Dedifferentiated amniotic fluid mesenchymal stem cell (primary cell): Measurements from ENCODE around the gene DOCK3.
"Not testable (repeated sequence)": the region's sequence is repeated elsewhere in the genome, so short reads cannot be mapped to it uniquely, and the experiment has no call there.

Experiments
- DNase-seq: peaks from one replicate; pipeline ENCODE4 v3.0.0-alpha.2; 2016; ENCODE audit errors: extremely low spot score

DOCK3 gene

GRCh38 chr3:50982540-50983325 is 308.0 kb downstream of the DOCK3 start:
- DNase-seq = no peak

GRCh38 chr3:50983887-50984286 is 309.2 kb downstream of the DOCK3 start:
- no peak for DNase-seq

- no peak for DNase-seq
Observed at GRCh38 chr3:50985893-50986292, 311.2 kb downstream of the DOCK3 start.

GRCh38 chr3:50986726-50987125 is 312.0 kb downstream of the DOCK3 start:
- DNase-seq = no peak

- DNase-seq = no peak
Observed at GRCh38 chr3:50994537-50994936, 319.8 kb downstream of the DOCK3 start.

- DNase-seq = no peak
Observed at GRCh38 chr3:50995085-50995824, 320.5 kb downstream of the DOCK3 start.

GRCh38 chr3:51002495-51002894 is 327.8 kb downstream of the DOCK3 start:
- no peak for DNase-seq

GRCh38 chr3:51004235-51004634 is 329.5 kb downstream of the DOCK3 start:
- no peak for DNase-seq

- DNase-seq = no peak
Observed at GRCh38 chr3:51024121-51024520, 349.4 kb downstream of the DOCK3 start.

GRCh38 chr3:51024765-51025632 is 350.3 kb downstream of the DOCK3 start:
- DNase-seq = no peak

GRCh38 chr3:51031666-51032065 is 356.9 kb downstream of the DOCK3 start:
- DNase-seq = no peak

- no peak for DNase-seq
Observed at GRCh38 chr3:51035630-51036029, 360.9 kb downstream of the DOCK3 start.

GRCh38 chr3:51044982-51045381 is 370.3 kb downstream of the DOCK3 start:
- DNase-seq = no peak

GRCh38 chr3:51052562-51052961 is 377.8 kb downstream of the DOCK3 start:
- no peak for DNase-seq

- DNase-seq = no peak
Observed at GRCh38 chr3:51057121-51057520, 382.4 kb downstream of the DOCK3 start.

GRCh38 chr3:51063053-51063452 is 388.3 kb downstream of the DOCK3 start:
- no peak for DNase-seq

- DNase-seq = no peak
Observed at GRCh38 chr3:51075221-51075775, 400.6 kb downstream of the DOCK3 start.

GRCh38 chr3:51082363-51082762 is 407.6 kb downstream of the DOCK3 start:
- no peak for DNase-seq

- DNase-seq = no peak
Observed at GRCh38 chr3:51083490-51083889, 408.8 kb downstream of the DOCK3 start.

GRCh38 chr3:51092141-51092540 is 417.4 kb downstream of the DOCK3 start:
- not testable (repeated sequence) for DNase-seq

- DNase-seq = not testable (repeated sequence)
Observed at GRCh38 chr3:51094838-51095237, 420.1 kb downstream of the DOCK3 start.
